GM12874 (cell line): ENCODE data around the gene RCL1.

Experiments
- TF ChIP-seq, protein P1 (sequence below): IDR thresholded peaks from 2 replicates; pipeline ENCODE4 v1.5.1; 2011; ENCODE audit warnings: low read depth, mild to moderate bottlenecking, control low read depth, low read length, moderate library complexity; ENCODE audit not compliant: insufficient read depth

RCL1 gene

DNA sequence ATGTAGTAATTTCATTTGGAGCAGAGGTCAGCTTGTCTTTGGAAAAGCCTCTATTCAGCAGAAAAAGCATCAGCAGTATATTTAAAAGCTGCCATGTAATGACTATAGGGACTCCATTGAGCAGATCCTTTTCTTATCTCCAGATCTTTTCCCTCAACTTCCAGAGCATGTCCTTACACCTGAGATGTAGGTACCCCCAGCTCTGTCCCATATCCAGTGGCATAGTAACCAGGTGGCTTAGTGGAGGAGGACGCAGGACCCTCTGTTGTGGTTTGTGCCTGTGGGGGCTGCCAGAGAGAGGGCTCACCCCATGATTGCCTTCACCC lies 61.5 kb downstream of the RCL1 start:
- TF ChIP-seq, protein P1, sequence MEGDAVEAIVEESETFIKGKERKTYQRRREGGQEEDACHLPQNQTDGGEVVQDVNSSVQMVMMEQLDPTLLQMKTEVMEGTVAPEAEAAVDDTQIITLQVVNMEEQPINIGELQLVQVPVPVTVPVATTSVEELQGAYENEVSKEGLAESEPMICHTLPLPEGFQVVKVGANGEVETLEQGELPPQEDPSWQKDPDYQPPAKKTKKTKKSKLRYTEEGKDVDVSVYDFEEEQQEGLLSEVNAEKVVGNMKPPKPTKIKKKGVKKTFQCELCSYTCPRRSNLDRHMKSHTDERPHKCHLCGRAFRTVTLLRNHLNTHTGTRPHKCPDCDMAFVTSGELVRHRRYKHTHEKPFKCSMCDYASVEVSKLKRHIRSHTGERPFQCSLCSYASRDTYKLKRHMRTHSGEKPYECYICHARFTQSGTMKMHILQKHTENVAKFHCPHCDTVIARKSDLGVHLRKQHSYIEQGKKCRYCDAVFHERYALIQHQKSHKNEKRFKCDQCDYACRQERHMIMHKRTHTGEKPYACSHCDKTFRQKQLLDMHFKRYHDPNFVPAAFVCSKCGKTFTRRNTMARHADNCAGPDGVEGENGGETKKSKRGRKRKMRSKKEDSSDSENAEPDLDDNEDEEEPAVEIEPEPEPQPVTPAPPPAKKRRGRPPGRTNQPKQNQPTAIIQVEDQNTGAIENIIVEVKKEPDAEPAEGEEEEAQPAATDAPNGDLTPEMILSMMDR, result no peak

DNA sequence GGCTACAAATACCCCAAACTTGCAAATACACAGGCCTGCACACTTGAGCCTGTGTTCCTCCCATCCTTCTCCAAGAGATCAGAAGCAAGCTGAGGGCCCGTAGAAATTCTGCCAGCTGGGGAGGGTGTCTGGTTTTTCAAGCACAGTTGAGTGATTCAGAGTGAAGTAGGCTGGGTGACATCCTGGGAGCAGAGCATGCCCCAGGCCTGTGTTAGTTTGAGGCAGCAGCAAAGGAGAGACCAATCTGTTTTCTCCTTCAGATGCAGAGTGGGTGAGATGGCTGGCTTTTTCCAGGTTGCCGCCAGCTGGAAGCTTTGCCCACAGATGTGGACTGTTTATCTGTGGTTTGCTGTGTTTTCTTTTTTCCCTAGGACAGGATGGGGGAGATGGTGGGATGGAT lies 63.1 kb downstream of the RCL1 start:
- TF ChIP-seq, protein P1, result no peak

DNA sequence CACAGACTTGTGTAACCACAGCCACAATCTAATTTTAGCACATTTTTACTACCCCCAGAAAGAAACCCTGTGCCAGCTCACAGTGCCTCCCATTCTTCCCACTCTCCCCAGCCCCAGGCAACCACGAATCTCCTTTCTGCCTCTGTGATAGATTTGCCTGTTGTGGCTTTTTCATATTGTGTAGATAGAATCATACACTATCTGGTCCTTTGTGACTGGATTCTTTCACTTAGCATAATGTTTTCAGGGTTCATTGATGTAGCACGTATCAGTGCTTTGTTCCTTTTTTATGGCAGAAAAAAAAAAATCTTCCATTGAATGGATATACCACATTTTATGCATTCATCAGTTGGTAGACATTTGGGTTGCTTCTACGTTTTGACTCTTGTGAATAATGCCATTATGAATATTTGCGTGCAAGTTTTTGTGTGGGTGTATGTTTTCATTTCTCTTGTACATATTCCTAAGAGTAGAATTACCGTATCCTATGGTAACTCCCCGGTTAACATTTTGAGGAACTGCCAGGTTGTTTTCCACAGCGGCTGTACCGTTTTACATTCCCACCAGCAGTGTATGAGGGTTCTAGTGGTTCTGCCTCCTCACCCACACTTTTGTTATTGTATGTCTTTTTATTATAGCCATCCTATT lies 64.5 kb downstream of the RCL1 start:
- TF ChIP-seq, protein P1, result no peak

DNA sequence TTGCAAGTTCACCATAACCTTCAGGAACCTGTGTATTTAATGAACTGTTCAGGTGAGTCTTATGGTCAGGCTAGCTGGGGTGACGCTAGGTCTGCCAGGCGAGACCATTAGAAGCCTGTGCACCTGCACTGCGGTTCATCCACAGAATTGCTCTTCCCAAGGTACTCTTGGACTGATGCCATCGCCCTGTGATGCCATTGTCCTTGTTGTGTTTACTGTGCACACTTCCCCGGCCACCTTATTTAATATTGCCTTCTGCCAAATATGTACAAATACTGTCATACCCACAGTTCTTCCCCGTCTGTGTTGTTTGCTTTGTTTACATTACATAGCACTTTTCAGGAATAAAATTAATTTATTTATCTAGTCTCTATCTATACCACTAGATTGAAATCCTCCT lies 66.3 kb downstream of the RCL1 start:
- TF ChIP-seq, protein P1, result no peak

GRCh38 chr9:4860383-4860782 lies 67.6 kb downstream of the RCL1 start:
- TF ChIP-seq, protein P1, result no peak

DNA sequence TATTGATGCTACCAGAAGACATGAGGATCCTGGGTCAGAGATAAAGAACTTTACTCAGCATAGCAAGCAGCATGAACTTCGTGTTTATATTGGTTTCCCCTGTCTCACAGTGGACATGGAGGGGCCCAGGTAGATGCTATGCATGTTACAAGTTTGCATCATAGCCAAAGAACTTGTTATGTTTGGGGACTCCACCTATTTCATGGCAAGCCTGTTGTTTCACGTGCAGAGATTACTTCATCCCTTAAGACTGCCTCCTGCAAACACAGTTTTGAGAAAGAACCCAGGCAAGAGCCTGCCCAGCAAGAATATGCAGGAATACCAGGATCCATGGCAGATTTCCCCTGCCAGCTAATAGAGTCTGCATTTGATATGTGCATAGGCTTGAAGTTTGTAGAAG lies 68.4 kb downstream of the RCL1 start:
- TF ChIP-seq, protein P1, result no peak

DNA sequence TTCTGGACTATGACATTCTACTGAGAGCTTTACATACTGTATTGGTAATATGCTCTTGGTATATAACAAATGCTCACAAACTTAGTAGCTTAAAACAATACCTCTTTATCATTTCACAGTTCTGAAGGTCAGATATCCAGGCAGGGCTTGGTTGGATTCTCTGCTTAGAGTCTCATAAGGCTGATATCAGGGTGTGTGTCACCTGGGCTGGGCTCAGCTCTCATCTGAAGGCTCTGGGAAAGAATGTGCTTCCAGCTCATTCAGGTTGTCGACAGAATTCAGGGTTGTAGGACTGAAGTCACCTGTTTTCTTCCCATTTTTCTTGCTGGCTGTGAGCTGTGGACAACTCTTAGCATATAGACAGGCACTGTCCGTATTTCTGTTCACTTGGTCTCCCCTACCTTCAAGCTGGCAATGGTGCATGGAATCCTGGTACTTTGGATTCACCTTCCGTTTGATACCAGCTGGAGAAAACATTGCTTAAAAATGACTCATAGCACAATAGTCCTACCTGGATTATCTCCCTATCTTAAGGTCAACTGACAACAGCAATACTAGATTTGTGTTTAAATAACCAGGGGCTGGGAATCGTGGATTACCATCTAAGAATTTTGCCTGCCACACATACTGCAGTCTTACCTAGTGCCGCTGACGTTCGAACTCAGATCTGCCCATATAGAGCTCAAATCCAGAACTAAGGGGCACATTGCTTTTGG lies 69.2 kb downstream of the RCL1 start:
- TF ChIP-seq, protein P1, result no peak
